Stimulated activated memory B cell treated with anti-CD40 and anti-IgM and Interleukin-4, amounts not matched to agents 10 μg/mL and 1 μg/mL and 100 μg/mL, for 72 hours (primary cell): ENCODE measurements around the gene MSMO1.

Experiments
- ATAC-seq: fragments of 150-1000 bp; cut with Tn5 transposase; 2 replicates; pipeline ENCODE4 v1.10.0; 2021
- H3K27ac Mint-ChIP-seq: one replicate; pipeline ENCODE4 v1.8.0; 2022; ENCODE audit warnings: mild to moderate bottlenecking, mixed read lengths
- H3K27me3 Mint-ChIP-seq: one replicate; pipeline ENCODE4 v1.8.0; 2022; ENCODE audit warnings: mixed read lengths
- H3K36me3 Mint-ChIP-seq: one replicate; pipeline ENCODE4 v1.8.0; 2022; ENCODE audit warnings: mixed read lengths
- H3K4me1 Mint-ChIP-seq: one replicate; pipeline ENCODE4 v1.8.0; 2022; ENCODE audit warnings: mixed read lengths
- H3K4me3 Mint-ChIP-seq: one replicate; pipeline ENCODE4 v1.8.0; 2022; ENCODE audit warnings: mild to moderate bottlenecking, moderate library complexity, mixed read lengths
- H3K9me3 Mint-ChIP-seq: one replicate; pipeline ENCODE4 v1.8.0; 2022; ENCODE audit warnings: mixed read lengths

MSMO1 gene

DNA sequence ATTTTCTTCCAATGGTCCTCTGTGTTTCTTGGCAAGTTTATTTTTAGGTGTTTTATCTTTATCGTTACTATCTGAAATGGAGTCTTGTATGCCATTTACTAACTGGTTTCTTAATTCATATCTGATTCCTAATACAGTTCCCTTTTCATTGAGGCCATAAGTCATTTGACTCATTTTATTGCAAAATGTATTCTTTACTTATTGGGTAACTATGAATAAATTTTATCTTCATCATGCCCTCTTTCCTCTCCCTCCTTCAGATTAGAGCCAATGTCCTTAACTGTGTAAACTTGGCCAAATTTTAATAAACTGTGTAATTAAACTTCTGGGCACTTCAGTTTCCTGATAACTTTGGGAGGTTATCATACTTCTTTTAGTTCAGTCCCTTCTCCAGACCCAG is 19.3 kb upstream of the MSMO1 start:
- no peak for ATAC-seq
- Mint-ChIP-seq H3K27me3 (no peaks in the 10 kb centered on the region), H3K4me1 (no peaks in the 10 kb centered on the region), H3K36me3 (peaks cover 64% of the 10 kb centered on the region), H3K27ac (no peak overlapping the region), H3K9me3 (no peaks in the 10 kb centered on the region), H3K4me3 (no peak overlapping the region)

GRCh38 chr4:165308606-165309005 is 18.9 kb upstream of the MSMO1 start:
- H3K36me3 Mint-ChIP-seq = peaks cover 64% of the 10 kb centered on the region
- no peak overlapping the region for H3K27ac Mint-ChIP-seq
- no peak overlapping the region for H3K4me3 Mint-ChIP-seq
- ATAC-seq = no peak
- H3K9me3 Mint-ChIP-seq = no peaks in the 10 kb centered on the region
- no peaks in the 10 kb centered on the region for H3K27me3 Mint-ChIP-seq
- no peaks in the 10 kb centered on the region for H3K4me1 Mint-ChIP-seq

- no peak overlapping the region for H3K4me3 Mint-ChIP-seq
Observed at GRCh38 chr4:165309456-165309855, 18.0 kb upstream of the MSMO1 start.

DNA sequence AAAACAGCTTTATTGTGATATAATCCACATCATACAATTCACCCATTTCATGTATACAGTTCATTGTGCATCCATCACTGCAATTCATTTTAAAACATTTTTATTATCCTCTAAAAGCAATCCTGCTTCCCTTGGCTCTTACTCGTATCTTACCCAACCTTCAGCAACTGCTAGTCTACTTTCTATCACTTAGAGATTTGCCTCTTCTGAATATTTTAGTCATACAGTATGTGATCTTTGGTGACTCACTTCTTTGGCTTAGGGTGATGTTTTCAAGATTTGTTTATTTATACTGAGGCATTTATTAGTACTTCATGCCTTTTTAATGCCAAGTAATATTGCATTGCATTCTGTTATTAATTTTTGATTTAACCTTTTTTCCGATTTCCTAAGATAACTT is 15.0 kb upstream of the MSMO1 start:
- H3K27ac Mint-ChIP-seq = no peak overlapping the region
- peaks cover 52% of the 10 kb centered on the region for H3K36me3 Mint-ChIP-seq
- no peak overlapping the region for H3K4me3 Mint-ChIP-seq
- ATAC-seq = no peak
- no peaks in the 10 kb centered on the region for H3K9me3 Mint-ChIP-seq
- H3K27me3 Mint-ChIP-seq = no peaks in the 10 kb centered on the region
- H3K4me1 Mint-ChIP-seq = no peaks in the 10 kb centered on the region

More at GRCh38 chr4:165309456-165309855, 18.0 kb upstream of the MSMO1 start:
- H3K27ac Mint-ChIP-seq = no peak overlapping the region
- ATAC-seq = no peak
- H3K36me3 Mint-ChIP-seq = peaks cover 65% of the 10 kb centered on the region
- no peaks in the 10 kb centered on the region for H3K27me3 Mint-ChIP-seq
- no peaks in the 10 kb centered on the region for H3K9me3 Mint-ChIP-seq
- H3K4me1 Mint-ChIP-seq = no peaks in the 10 kb centered on the region

- Mint-ChIP-seq H3K4me3 (no peak overlapping the region), H3K36me3 (peaks cover 18% of the 10 kb centered on the region)
Observed at GRCh38 chr4:165319030-165319429, 8.4 kb upstream of the MSMO1 start.

GRCh38 chr4:165319509-165319908 is 8.0 kb upstream of the MSMO1 start:
- H3K4me1 Mint-ChIP-seq = peaks cover 8% of the 10 kb centered on the region
- no peak overlapping the region for H3K27ac Mint-ChIP-seq
- H3K27me3 Mint-ChIP-seq = no peaks in the 10 kb centered on the region
- no peaks in the 10 kb centered on the region for H3K9me3 Mint-ChIP-seq
- no peak for ATAC-seq
- peaks cover 15% of the 10 kb centered on the region for H3K36me3 Mint-ChIP-seq
- H3K4me3 Mint-ChIP-seq = no peak overlapping the region

More at GRCh38 chr4:165319030-165319429, 8.4 kb upstream of the MSMO1 start:
- Mint-ChIP-seq H3K27ac (no peak overlapping the region), H3K4me1 (peaks cover 8% of the 10 kb centered on the region), H3K27me3 (no peaks in the 10 kb centered on the region), H3K9me3 (no peaks in the 10 kb centered on the region)
- ATAC-seq = no peak

- H3K27ac Mint-ChIP-seq = no peak overlapping the region
Observed at GRCh38 chr4:165324236-165324917, 3.1 kb upstream of the MSMO1 start.

GRCh38 chr4:165324918-165325304 is 2.6 kb upstream of the MSMO1 start:
- Mint-ChIP-seq H3K27me3 (no peaks in the 10 kb centered on the region), H3K36me3 (peaks cover 5% of the 10 kb centered on the region), H3K4me1 (peaks cover 21% of the 10 kb centered on the region), H3K9me3 (no peaks in the 10 kb centered on the region), H3K4me3 (no peak overlapping the region), H3K27ac (no peak overlapping the region)
- ATAC-seq = no peak

More at GRCh38 chr4:165324236-165324917, 3.1 kb upstream of the MSMO1 start:
- ATAC-seq = no peak
- no peaks in the 10 kb centered on the region for H3K9me3 Mint-ChIP-seq
- H3K4me3 Mint-ChIP-seq = no peak overlapping the region
- H3K4me1 Mint-ChIP-seq = peaks cover 21% of the 10 kb centered on the region
- no peaks in the 10 kb centered on the region for H3K27me3 Mint-ChIP-seq
- H3K36me3 Mint-ChIP-seq = peaks cover 11% of the 10 kb centered on the region

DNA sequence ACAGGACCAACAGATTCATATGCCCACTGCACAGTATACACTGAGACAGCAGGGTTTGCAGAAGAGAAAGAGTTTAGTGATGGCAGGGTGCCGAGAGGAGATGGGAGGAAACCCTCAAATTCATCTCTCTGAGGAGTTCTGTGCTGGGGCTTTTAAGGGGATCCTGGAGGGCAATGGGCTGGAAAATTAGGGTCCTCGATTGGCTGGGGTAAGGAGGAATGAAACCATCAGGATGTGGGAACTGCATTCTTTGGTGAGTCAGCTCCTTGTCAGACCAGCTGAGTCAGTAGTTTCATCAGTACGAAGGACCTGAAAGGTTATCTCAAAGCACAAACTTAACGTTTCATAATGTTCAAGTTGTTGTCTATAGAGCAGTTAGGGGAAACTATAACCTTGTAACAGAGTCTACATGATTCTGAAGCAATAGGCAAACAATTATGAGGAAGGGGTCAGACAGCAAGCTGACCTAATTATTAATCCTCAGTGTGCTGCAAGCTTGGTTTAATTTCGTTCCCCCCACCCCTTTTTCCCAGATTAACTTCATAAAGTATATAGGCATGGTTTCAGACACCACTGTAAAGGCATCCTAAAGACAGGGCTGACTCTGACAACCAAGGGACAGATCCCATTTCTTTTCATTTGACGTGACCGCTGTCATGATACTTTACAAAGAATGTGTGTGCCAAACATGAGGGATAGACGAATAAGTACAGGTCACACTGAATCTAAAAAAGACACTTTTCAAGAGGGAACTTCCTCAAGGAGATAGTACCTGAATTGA is 1.5 kb upstream of the MSMO1 start:
- Mint-ChIP-seq H3K4me1 (peaks cover 26% of the 10 kb centered on the region), H3K27me3 (no peaks in the 10 kb centered on the region), H3K4me3 (peak overlapping the region; percentile 18), H3K36me3 (peaks cover 12% of the 10 kb centered on the region), H3K9me3 (no peaks in the 10 kb centered on the region), H3K27ac (no peak overlapping the region)
- ATAC-seq = no peak

- Mint-ChIP-seq H3K9me3 (no peaks in the 10 kb centered on the region), H3K36me3 (peaks cover 21% of the 10 kb centered on the region)
- ATAC-seq = no peak
Observed at GRCh38 chr4:165326831-165327210, 648 bp upstream of the MSMO1 start.

GRCh38 chr4:165328101-165328425 is 594 bp downstream of the MSMO1 start:
- no peak overlapping the region for H3K4me3 Mint-ChIP-seq
- no peak overlapping the region for H3K27ac Mint-ChIP-seq
- ATAC-seq = no peak
- H3K27me3 Mint-ChIP-seq = no peaks in the 10 kb centered on the region
- no peaks in the 10 kb centered on the region for H3K9me3 Mint-ChIP-seq
- peaks cover 42% of the 10 kb centered on the region for H3K4me1 Mint-ChIP-seq
- H3K36me3 Mint-ChIP-seq = peaks cover 33% of the 10 kb centered on the region

More at GRCh38 chr4:165326831-165327210, 648 bp upstream of the MSMO1 start:
- no peaks in the 10 kb centered on the region for H3K27me3 Mint-ChIP-seq
- H3K4me3 Mint-ChIP-seq = no peak overlapping the region
- H3K27ac Mint-ChIP-seq = no peak overlapping the region
- H3K4me1 Mint-ChIP-seq = peaks cover 30% of the 10 kb centered on the region

- no peak for ATAC-seq
- Mint-ChIP-seq H3K4me3 (no peak overlapping the region), H3K27me3 (no peaks in the 10 kb centered on the region), H3K4me1 (peaks cover 42% of the 10 kb centered on the region), H3K9me3 (no peaks in the 10 kb centered on the region), H3K27ac (no peak overlapping the region), H3K36me3 (peaks cover 28% of the 10 kb centered on the region)
Observed at GRCh38 chr4:165328708-165329107, 1.2 kb downstream of the MSMO1 start.

DNA sequence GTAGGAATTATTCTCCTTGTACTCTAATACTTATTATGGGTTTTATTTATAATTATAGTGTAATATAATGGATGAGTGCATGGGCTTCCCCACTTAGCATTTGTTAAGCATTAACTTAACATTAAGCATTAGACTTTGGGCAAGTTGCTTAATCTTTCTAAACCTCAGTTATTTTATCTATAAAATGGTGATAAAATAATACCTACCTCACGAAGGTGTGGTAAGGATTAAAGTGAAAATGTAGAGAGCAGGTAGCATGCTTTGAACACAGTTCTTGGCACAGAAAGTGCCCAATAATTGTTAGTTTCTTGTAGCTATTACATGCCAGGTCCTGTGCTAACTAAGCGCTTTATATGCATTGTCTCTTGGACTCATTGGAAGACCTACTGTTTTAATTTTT is 2.6 kb downstream of the MSMO1 start:
- no peak overlapping the region for H3K27ac Mint-ChIP-seq

DNA sequence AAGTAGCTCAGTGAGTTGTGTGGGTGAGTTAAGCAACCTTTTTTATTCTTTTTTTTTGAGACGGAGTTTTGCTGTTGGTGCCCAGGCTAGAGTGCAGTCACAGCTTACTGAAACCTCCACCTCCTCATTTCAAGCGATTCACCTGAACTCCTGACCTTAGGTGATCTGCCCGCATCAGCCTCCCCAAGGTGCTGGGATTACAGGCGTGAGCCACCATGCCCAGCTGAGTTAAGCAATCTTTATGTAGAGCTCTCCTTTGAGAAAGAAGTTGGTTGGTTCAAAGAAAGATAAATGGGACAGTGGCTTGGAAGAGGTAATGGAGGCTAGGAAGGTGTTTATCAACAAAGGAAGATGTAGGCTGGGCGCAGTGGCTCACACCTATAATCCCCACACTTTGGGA is 3.2 kb downstream of the MSMO1 start:
- H3K27me3 Mint-ChIP-seq = no peaks in the 10 kb centered on the region
- peak overlapping the region; percentile 49 for H3K4me3 Mint-ChIP-seq
- H3K27ac Mint-ChIP-seq = peak overlapping the region; percentile 65
- H3K36me3 Mint-ChIP-seq = peaks cover 37% of the 10 kb centered on the region
- peaks cover 45% of the 10 kb centered on the region for H3K4me1 Mint-ChIP-seq
- H3K9me3 Mint-ChIP-seq = no peaks in the 10 kb centered on the region
- no peak for ATAC-seq

More for the DNA sequence above, 2.6 kb downstream of the MSMO1 start:
- no peak for ATAC-seq
- no peaks in the 10 kb centered on the region for H3K27me3 Mint-ChIP-seq
- H3K4me1 Mint-ChIP-seq = peaks cover 44% of the 10 kb centered on the region
- H3K9me3 Mint-ChIP-seq = no peaks in the 10 kb centered on the region
- H3K36me3 Mint-ChIP-seq = peaks cover 31% of the 10 kb centered on the region
- peak overlapping the region; percentile 56 for H3K4me3 Mint-ChIP-seq

- Mint-ChIP-seq H3K27me3 (no peaks in the 10 kb centered on the region), H3K9me3 (no peaks in the 10 kb centered on the region), H3K36me3 (peaks cover 37% of the 10 kb centered on the region), H3K27ac (peak overlapping the region; percentile 65), H3K4me1 (peaks cover 38% of the 10 kb centered on the region), H3K4me3 (peak overlapping the region; percentile 49)
- ATAC-seq = no peak
Observed at GRCh38 chr4:165331359-165331758, 3.9 kb downstream of the MSMO1 start.

DNA sequence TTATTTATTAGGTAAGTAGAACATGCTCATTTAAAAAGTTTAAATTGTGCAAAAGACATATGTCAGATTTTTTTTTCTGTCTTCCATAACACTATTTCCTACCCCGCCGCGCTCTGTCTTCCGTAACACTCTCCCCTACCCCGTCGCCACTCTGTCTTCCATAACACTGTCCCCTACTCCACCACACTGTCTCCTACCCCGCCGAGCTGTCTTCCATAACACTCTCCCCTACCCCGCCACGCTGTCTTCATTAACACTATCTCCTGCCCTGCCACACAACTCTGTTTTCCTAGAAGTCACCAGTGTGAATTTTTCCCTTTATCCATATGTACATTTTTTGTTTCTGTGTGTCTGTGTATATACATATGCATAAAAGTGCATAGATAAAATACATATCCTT is 4.4 kb downstream of the MSMO1 start:
- H3K4me1 Mint-ChIP-seq = peaks cover 36% of the 10 kb centered on the region
- peaks cover 37% of the 10 kb centered on the region for H3K36me3 Mint-ChIP-seq
- H3K4me3 Mint-ChIP-seq = peak overlapping the region; percentile 51
- ATAC-seq = no peak
- no peaks in the 10 kb centered on the region for H3K27me3 Mint-ChIP-seq
- H3K27ac Mint-ChIP-seq = peak overlapping the region; percentile 4
- no peaks in the 10 kb centered on the region for H3K9me3 Mint-ChIP-seq
